Tibial artery (tissue), 4 donors: Measurements from ENCODE around the gene ANGPTL1.
A peak's percentile ranks its signal among the peaks of the same experiment; 100 is the strongest.

Experiments used
- DNase-seq, 2 donors: peaks; one replicate each; pipeline ENCODE4 v3.0.0-alpha.2; 2019
- H3K27ac ChIP-seq, 2 donors: fragments of 200-600 bp; sonication (generic) in 1 of 2; 1 replicate in 1 of 2; 2 replicates in 1 of 2; pipeline ENCODE4 v1.5.1; 2018 to 2019; ENCODE audit warnings: mild to moderate bottlenecking in 1 of 2
- H3K27me3 ChIP-seq, 2 donors: fragments of 200-600 bp; sonication (generic) in 1 of 2; one replicate each; pipeline versions ENCODE4 v1.5.1 to v1.6.0; 2016 to 2019
- H3K36me3 ChIP-seq, 3 donors: fragments of 200-600 bp; sonication (generic) in 2 of 3; one replicate each; pipeline ENCODE4 v1.5.1; 2016 to 2019; ENCODE audit warnings: mild to moderate bottlenecking in 2 of 3
- H3K4me1 ChIP-seq, 4 donors: fragments of 200-600 bp; sonication (generic) in 2 of 4; 1 replicate in 3 of 4; 2 replicates in 1 of 4; pipeline ENCODE4 v1.5.1; 2016 to 2019
- H3K4me3 ChIP-seq, 2 donors: fragments of 200-600 bp; sonication (generic) in 1 of 2; 1 replicate in 1 of 2; 2 replicates in 1 of 2; pipeline ENCODE4 v1.5.1; 2018 to 2019; ENCODE audit warnings: mild to moderate bottlenecking in 2 of 2
- H3K9me3 ChIP-seq, 3 donors: fragments of 200-600 bp; sonication (generic) in 1 of 3; one replicate each; pipeline ENCODE4 v1.5.1; 2016 to 2019
- intact Hi-C: fragments of 100-400 bp; cut with DNase I; formaldehyde crosslinking; loops from one replicate; pipeline ENCODE4 v1.15.0; 2023; ENCODE audit warnings: low total_unique reads
- TF ChIP-seq, protein P1 (sequence below), 2 experiments: fragments of 200-600 bp in 1 of 2; fragments of 450-650 bp in 1 of 2; IDR thresholded peaks; one replicate each; pipeline ENCODE4 v1.5.1; 2017 to 2019; ENCODE audit warnings: antibody characterized with exemption in 2 of 2, mild to moderate bottlenecking in 1 of 2, moderate library complexity in 1 of 2

Gene ANGPTL1

DNA sequence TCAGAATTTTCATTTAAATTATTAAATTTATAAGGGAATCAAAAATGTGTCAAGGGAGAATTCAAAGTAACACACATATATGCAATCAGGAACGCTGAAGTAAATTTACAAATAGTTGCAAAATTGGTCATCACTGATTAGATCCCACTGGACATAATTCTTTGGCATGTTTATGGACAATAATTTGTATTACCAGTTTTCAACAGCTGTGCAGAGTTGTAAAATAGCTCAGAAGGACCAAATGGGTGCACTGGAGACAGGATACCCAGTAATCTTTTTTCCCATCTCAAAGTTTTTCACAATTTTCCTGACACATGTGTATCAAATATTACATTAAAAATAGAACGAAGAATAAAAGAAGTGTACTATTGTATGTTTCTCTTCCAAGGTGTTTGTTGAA, 4.1 kb upstream of the ANGPTL1 start:
- TF ChIP-seq, protein P1, sequence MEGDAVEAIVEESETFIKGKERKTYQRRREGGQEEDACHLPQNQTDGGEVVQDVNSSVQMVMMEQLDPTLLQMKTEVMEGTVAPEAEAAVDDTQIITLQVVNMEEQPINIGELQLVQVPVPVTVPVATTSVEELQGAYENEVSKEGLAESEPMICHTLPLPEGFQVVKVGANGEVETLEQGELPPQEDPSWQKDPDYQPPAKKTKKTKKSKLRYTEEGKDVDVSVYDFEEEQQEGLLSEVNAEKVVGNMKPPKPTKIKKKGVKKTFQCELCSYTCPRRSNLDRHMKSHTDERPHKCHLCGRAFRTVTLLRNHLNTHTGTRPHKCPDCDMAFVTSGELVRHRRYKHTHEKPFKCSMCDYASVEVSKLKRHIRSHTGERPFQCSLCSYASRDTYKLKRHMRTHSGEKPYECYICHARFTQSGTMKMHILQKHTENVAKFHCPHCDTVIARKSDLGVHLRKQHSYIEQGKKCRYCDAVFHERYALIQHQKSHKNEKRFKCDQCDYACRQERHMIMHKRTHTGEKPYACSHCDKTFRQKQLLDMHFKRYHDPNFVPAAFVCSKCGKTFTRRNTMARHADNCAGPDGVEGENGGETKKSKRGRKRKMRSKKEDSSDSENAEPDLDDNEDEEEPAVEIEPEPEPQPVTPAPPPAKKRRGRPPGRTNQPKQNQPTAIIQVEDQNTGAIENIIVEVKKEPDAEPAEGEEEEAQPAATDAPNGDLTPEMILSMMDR (IDR thresholded peaks at IDR 0.05), result no peak
- DNase-seq, result no peak
- no peaks in the 10 kb centered on the region for H3K9me3 ChIP-seq
- intact Hi-C loops, result loop anchor here (5.0 kb wide), 1 partner anchor 57 kb away; no protein-coding TSS in a partner anchor
- H3K27ac ChIP-seq, result no peak overlapping the region
- peaks cover 0 to 15% (median 8%) of the 10 kb centered on the region in 4 donors for H3K4me1 ChIP-seq
- H3K36me3 ChIP-seq, result no peaks in the 10 kb centered on the region
- no peaks in the 10 kb centered on the region for H3K27me3 ChIP-seq
- H3K4me3 ChIP-seq, result no peak overlapping the region

DNA sequence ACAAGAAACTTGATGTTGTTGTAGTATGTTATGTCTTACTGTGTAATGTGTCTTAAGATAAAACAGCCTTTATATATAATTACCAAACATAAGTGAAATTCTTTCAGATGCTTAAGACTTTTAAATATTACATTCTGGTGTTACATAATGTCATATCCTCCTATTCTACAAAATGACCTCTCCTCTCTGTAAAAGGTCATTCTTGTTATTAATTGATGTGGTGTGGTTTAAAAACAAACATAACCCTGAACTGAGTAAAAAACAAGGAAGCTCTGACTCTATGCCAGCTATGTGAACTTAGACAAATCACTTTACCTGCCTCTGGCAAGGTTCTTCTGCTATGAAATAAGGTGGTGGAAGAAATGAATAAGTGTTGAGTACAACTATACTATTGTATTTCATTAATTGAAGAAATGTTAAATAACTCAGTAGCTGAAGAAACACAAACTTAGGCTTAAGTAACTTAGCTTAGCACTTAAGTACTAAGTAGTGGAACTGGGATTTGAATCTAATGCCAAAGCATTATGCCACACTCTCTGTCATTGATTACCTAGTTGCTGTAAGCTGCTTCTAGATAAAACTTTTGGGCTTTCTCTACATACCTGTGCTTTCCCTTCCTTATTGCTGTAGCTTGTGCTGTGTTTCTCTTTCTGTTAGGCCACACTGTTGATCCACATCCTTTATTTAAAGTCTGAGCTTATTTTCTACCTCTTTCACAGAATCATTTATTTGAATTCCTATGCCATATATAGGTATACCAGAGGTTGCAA, 859 bp upstream of the ANGPTL1 start:
- no peaks in the 10 kb centered on the region for H3K36me3 ChIP-seq
- no peak for DNase-seq
- H3K4me1 ChIP-seq, result peaks cover 0 to 15% (median 9%) of the 10 kb centered on the region in 4 donors
- peak overlapping the region; percentile 48 to 55 for H3K4me3 ChIP-seq
- TF ChIP-seq, protein P1 (IDR thresholded peaks at IDR 0.05), result no peak
- H3K9me3 ChIP-seq, result no peaks in the 10 kb centered on the region
- peak overlapping the region; percentile 65 to 79 for H3K27ac ChIP-seq
- H3K27me3 ChIP-seq, result no peaks in the 10 kb centered on the region
- intact Hi-C loops, result loop anchor here (5.0 kb wide), 1 partner anchor 61 kb away; no protein-coding TSS in a partner anchor

DNA sequence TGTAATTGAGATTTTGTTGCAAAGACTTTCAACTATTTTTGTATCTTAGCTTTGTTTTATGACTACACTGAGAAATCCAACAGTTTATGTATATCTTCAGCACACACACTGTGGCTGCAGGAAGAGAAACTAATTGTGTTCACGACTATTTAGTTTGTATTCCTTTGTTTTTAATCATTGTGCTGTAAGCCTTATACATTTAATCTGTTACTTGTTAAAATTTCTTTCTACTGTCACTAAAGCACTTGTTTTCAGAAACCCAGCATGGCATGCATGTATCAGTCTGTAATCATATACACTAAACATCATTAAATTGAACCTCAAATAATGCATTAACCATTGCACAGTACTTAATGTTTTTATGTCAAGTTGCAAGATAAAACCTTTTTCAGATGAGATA, 656 bp downstream of the ANGPTL1 start:
- no peaks in the 10 kb centered on the region for H3K9me3 ChIP-seq
- H3K4me3 ChIP-seq, result peak overlapping the region; percentile 48 to 55
- no peak for DNase-seq
- peaks cover 0 to 29% (median 10%) of the 10 kb centered on the region in 4 donors for H3K4me1 ChIP-seq
- intact Hi-C loops, result loop anchor here (5.0 kb wide), 1 partner anchor 62 kb away; no protein-coding TSS in a partner anchor
- H3K36me3 ChIP-seq, result peaks cover 0 to 2% (median 2%) of the 10 kb centered on the region in 3 donors
- TF ChIP-seq, protein P1 (IDR thresholded peaks at IDR 0.05), result no peak
- peak overlapping the region; percentile 65 to 79 for H3K27ac ChIP-seq
- no peaks in the 10 kb centered on the region for H3K27me3 ChIP-seq

DNA sequence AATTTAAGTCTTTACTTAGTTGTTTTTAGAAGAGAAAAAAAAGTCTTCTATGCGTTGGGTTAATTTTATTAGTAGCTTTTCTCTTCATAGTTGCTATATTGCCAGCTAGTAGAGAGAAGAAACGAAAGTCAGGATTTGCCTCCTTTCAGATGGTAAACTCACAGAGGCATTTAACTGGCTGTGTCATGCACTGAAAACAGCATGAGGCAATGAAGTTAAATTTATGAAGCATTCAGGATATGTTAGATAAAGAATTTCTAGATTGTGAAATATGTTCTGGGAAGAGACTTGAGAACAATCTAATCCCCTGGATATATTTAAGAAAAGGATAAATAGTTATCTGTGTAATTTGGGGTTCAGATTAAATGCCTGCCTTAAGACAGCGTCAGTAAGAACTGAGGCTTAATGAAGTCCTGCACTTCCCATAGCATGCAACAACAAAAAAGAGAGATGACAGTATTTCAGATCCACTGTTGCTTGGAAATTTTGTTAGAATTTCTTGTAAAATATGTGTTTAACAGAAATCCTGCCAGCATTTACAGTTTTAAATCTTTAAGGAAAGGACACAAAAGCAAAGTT, 1.7 kb downstream of the ANGPTL1 start:
- DNase-seq, result no peak
- Histone ChIP-seq H3K27me3 (no peaks in the 10 kb centered on the region), H3K36me3 (peaks cover 0 to 5% (median 5%) of the 10 kb centered on the region in 3 donors), H3K4me3 (peak overlapping the region; percentile 48 to 55), H3K9me3 (no peaks in the 10 kb centered on the region), H3K27ac (peak overlapping the region; percentile 65 to 79), H3K4me1 (peaks cover 0 to 39% (median 10%) of the 10 kb centered on the region in 4 donors)
- TF ChIP-seq, protein P1 (IDR thresholded peaks at IDR 0.05), result no peak
- intact Hi-C loops, result no loop called here

DNA sequence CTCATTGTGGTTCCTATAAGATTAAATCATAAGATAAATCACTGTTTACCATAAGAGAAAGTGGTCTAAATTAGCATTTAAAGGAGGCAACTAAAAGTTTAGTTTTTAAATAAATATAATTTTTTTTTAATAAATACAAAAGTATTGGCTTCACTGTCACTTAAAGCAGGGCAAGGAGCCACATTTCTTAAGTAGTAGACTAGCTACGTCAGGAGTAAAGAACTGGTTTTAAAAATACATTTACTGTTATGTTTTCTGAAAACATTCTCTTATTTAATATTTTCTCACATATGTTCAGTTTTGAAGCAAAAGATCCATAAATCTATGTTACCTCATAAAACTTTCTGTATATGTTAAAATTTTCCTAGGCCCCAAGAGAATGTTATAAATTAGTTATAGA, 2.2 kb downstream of the ANGPTL1 start:
- H3K36me3 ChIP-seq, result peaks cover 0 to 5% (median 5%) of the 10 kb centered on the region in 3 donors
- TF ChIP-seq, protein P1 (IDR thresholded peaks at IDR 0.05), result no peak
- no peak for DNase-seq
- no peaks in the 10 kb centered on the region for H3K9me3 ChIP-seq
- intact Hi-C loops, result no loop called here
- peaks cover 0 to 42% (median 10%) of the 10 kb centered on the region in 4 donors for H3K4me1 ChIP-seq
- peak overlapping the region; percentile 48 to 55 for H3K4me3 ChIP-seq
- peak overlapping the region; percentile 65 to 79 for H3K27ac ChIP-seq
- H3K27me3 ChIP-seq, result no peaks in the 10 kb centered on the region
